Uterus (tissue), 2 donors: Measurements from ENCODE around the gene DAPK2.

ENCODE experiments used
- CTCF ChIP-seq, 4 experiments: fragments of 200-600 bp in 2 of 4; fragments of 450-650 bp in 2 of 4; sonication (generic) in 2 of 4; IDR thresholded peaks; one replicate each; pipeline ENCODE4 v1.5.1; 2016 to 2019; ENCODE audit warnings: antibody characterized with exemption in 4 of 4, mild to moderate bottlenecking in 2 of 4, moderate library complexity in 1 of 4
- POLR2A ChIP-seq, 2 donors: fragments of 450-650 bp; IDR thresholded peaks; one replicate each; pipeline ENCODE4 v1.6.1; 2016; ENCODE audit warnings: antibody characterized with exemption in 2 of 2, mild to moderate bottlenecking in 1 of 2, moderate library complexity in 1 of 2

GRCh38 chr15:63971427-63971805 lies 74.9 kb downstream of the DAPK2 start:
- TF ChIP-seq CTCF (IDR thresholded peaks at IDR 0.05) (no peak), POLR2A (IDR thresholded peaks at IDR 0.05) (no peak)
